Colonic mucosa (tissue), 4 donors: ENCODE data around the gene PHACTR1. TPM values are rescaled to one million over a fixed set of nuclear protein-coding genes. Genes with fewer than 3 reads are reported as not detected.

ENCODE experiments used
- DNase-seq: peaks from one replicate; pipeline ENCODE4 v3.0.0-alpha.2; 2020
- H3K27ac ChIP-seq: fragments of 200-600 bp; one replicate; pipeline ENCODE4 v1.8.0; 2021
- H3K27me3 ChIP-seq: fragments of 200-600 bp; one replicate; pipeline ENCODE4 v1.8.0; 2021
- H3K36me3 ChIP-seq: fragments of 200-600 bp; one replicate; pipeline ENCODE4 v1.8.0; 2021
- H3K4me1 ChIP-seq: fragments of 200-600 bp; one replicate; pipeline ENCODE4 v1.8.0; 2021; ENCODE audit warnings: mild to moderate bottlenecking
- H3K4me3 ChIP-seq: fragments of 200-600 bp; one replicate; pipeline ENCODE4 v1.8.0; 2021
- H3K9ac ChIP-seq, 2 donors: one replicate each; pipeline ENCODE4 v1.7.0; 2013; ENCODE audit warnings: control low read depth in 2 of 2, low read depth in 2 of 2, low read length in 2 of 2
- H3K9me3 ChIP-seq: fragments of 200-600 bp; one replicate; pipeline ENCODE4 v1.8.0; 2021
- CTCF ChIP-seq: fragments of 200-600 bp; IDR thresholded peaks from one replicate; pipeline ENCODE4 v1.8.0; 2022; ENCODE audit warnings: antibody characterized with exemption, mild to moderate bottlenecking
- intact Hi-C: fragments of 100-400 bp; cut with DNase I; formaldehyde crosslinking; loops from one replicate; pipeline ENCODE4 v1.14.1; 2022
- total RNA-seq, 2 donors: library from RNA; stranded (reverse); fragmentation: NEBNext Ultra II Directional in 1 of 2; extraction: Animal tissue kit (Norgen Biotek cat#: 25700) in 1 of 2; gene quantifications; one replicate each; pipeline ENCODE4 v1.2.1, GENCODE V29; 2021
- donor health status: healthy.
- donor health status: DM: no; HTN: no; CAD: no.
- donor health status: DM: no; HTN: no; CAD: no.

Gene PHACTR1
- total RNA-seq, 2 donors from 2014 or later: 1.7 to 2.2 TPM

GRCh38 chr6:13044390-13044789 is 327.8 kb downstream of the PHACTR1 start:
- no peaks in the 10 kb centered on the region for H3K27me3 ChIP-seq
- no peak for DNase-seq
- H3K27ac ChIP-seq: no peak overlapping the region
- TF ChIP-seq CTCF: no peak
- H3K9me3 ChIP-seq: no peaks in the 10 kb centered on the region
- H3K4me1 ChIP-seq: no peaks in the 10 kb centered on the region
- no peak overlapping the region for H3K9ac ChIP-seq
- no peak overlapping the region for H3K4me3 ChIP-seq
- no peaks in the 10 kb centered on the region for H3K36me3 ChIP-seq
- intact Hi-C loops: no loop called here

- H3K9me3 ChIP-seq: no peaks in the 10 kb centered on the region
- intact Hi-C loops: no loop called here
- no peak for DNase-seq
- H3K36me3 ChIP-seq: no peaks in the 10 kb centered on the region
- H3K4me3 ChIP-seq: no peak overlapping the region
- H3K27me3 ChIP-seq: no peaks in the 10 kb centered on the region
- no peak for TF ChIP-seq CTCF
- H3K4me1 ChIP-seq: no peaks in the 10 kb centered on the region
- H3K27ac ChIP-seq: no peak overlapping the region
- no peak overlapping the region for H3K9ac ChIP-seq
Observed at GRCh38 chr6:13044896-13045295, 328.3 kb downstream of the PHACTR1 start.

- Histone ChIP-seq H3K27me3 (no peaks in the 10 kb centered on the region), H3K4me3 (no peak overlapping the region), H3K36me3 (no peaks in the 10 kb centered on the region), H3K4me1 (no peaks in the 10 kb centered on the region), H3K9ac (no peak overlapping the region), H3K9me3 (no peaks in the 10 kb centered on the region), H3K27ac (no peak overlapping the region)
- DNase-seq: no peak
- intact Hi-C loops: no loop called here
- TF ChIP-seq CTCF: no peak
Observed at GRCh38 chr6:13045676-13046075, 329.1 kb downstream of the PHACTR1 start.

GRCh38 chr6:13046084-13046483 is 329.5 kb downstream of the PHACTR1 start:
- Histone ChIP-seq H3K4me1 (no peaks in the 10 kb centered on the region), H3K27ac (no peak overlapping the region), H3K27me3 (no peaks in the 10 kb centered on the region), H3K9me3 (no peaks in the 10 kb centered on the region), H3K9ac (no peak overlapping the region), H3K36me3 (no peaks in the 10 kb centered on the region), H3K4me3 (no peak overlapping the region)
- intact Hi-C loops: no loop called here
- DNase-seq: no peak
- no peak for TF ChIP-seq CTCF

- no peaks in the 10 kb centered on the region for H3K4me1 ChIP-seq
- no peak overlapping the region for H3K4me3 ChIP-seq
- no peak for DNase-seq
- intact Hi-C loops: no loop called here
- no peak for TF ChIP-seq CTCF
- H3K36me3 ChIP-seq: no peaks in the 10 kb centered on the region
- no peak overlapping the region for H3K9ac ChIP-seq
- H3K27me3 ChIP-seq: no peaks in the 10 kb centered on the region
- H3K27ac ChIP-seq: no peak overlapping the region
- H3K9me3 ChIP-seq: no peaks in the 10 kb centered on the region
Observed at GRCh38 chr6:13048113-13048512, 331.5 kb downstream of the PHACTR1 start.
